Measurements from ENCODE around the gene CD82.

GRCh38 chr11:44585421-44585820, 20.0 kb downstream of the CD82 start:
- TF ChIP-seq POLR2AphosphoS5 (IDR thresholded peaks at IDR 0.05): no peak
- no peak for TF ChIP-seq CTCF (IDR thresholded peaks at IDR 0.05)
- TF ChIP-seq EP300 (IDR thresholded peaks at IDR 0.05): no peak
